ENCODE results near the gene CLEC18B.
"Not testable (repeated sequence)": the region's sequence is repeated elsewhere in the genome, so short reads cannot be mapped to it uniquely, and the experiment has no call there.

- TF ChIP-seq EZH2phosphoT487 (IDR thresholded peaks at IDR 0.05; ENCODE audit: borderline replicate concordance, low read length); CTCF (conservative IDR thresholded peaks at IDR 0.05; ENCODE audit: low read depth, low read length): not testable (repeated sequence)
Measured at GRCh38 chr16:74368002-74368911, 53.0 kb downstream of the CLEC18B start.

Data from PC-3 (cell line).